HEK293T (cell line): ENCODE results near the gene PBRM1.

Source experiments
- ARNT ChIP-seq: fragments of 450-650 bp; IDR thresholded peaks from 2 replicates; pipeline ENCODE4 v1.6.1; 2017; ENCODE audit warnings: mild to moderate bottlenecking
- BHLHE40 ChIP-seq: fragments of 450-650 bp; IDR thresholded peaks from 2 replicates; pipeline ENCODE4 v1.6.1; 2016; ENCODE audit warnings: mild to moderate bottlenecking, moderate library complexity, borderline replicate concordance
- CTBP1 ChIP-seq: fragments of 450-650 bp; IDR thresholded peaks from 2 replicates; pipeline ENCODE4 v1.6.1; 2016; ENCODE audit warnings: borderline replicate concordance
- ELF4 ChIP-seq: fragments of 450-650 bp; IDR thresholded peaks from 2 replicates; pipeline ENCODE4 v1.6.1; 2017; ENCODE audit warnings: antibody characterized with exemption
- FOXA1 ChIP-seq: fragments of 450-650 bp; IDR thresholded peaks from 2 replicates; pipeline ENCODE4 v1.6.1; 2016; ENCODE audit warnings: mild to moderate bottlenecking
- FOXM1 ChIP-seq: fragments of 450-650 bp; IDR thresholded peaks from 2 replicates; pipeline ENCODE4 v1.6.1; 2017; ENCODE audit warnings: mild to moderate bottlenecking, borderline replicate concordance
- NFRKB ChIP-seq: fragments of 450-650 bp; IDR thresholded peaks from 2 replicates; pipeline ENCODE4 v1.6.1; 2016; ENCODE audit warnings: mild to moderate bottlenecking, moderate library complexity
- SP1 ChIP-seq: fragments of 450-650 bp; IDR thresholded peaks from 2 replicates; pipeline ENCODE4 v1.6.1; 2017
- SUZ12 ChIP-seq: fragments of 450-650 bp; IDR thresholded peaks from 2 replicates; pipeline ENCODE4 v1.6.1; 2016; ENCODE audit warnings: mild to moderate bottlenecking
- TARDBP ChIP-seq: fragments of 450-650 bp; IDR thresholded peaks from 2 replicates; pipeline ENCODE4 v1.6.1; 2016
- ZNF384 ChIP-seq: fragments of 450-650 bp; IDR thresholded peaks from 2 replicates; pipeline ENCODE4 v1.6.1; 2016

DNA sequence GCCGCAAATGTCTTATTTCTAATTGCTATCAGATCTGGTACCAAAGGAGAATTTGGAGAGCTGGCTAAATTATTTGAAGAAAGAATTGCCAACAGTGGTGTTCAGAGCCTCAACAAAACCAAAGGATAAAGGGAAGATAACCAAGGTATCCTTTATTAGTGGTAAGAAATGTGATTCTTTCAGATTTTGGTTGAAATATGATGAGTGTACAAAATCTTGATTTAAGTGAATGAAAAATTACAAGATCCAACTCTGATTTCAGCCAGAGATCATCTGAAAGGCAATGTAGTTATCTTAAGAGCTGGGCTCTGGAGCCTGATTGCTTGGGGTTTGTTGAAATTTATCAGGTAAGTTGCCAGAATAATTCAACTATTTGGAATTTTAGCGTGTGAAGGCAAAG, 4.8 kb upstream of the PBRM1 start:
- TF ChIP-seq ZNF384: no peak
- no peak for TF ChIP-seq NFRKB
- no peak for TF ChIP-seq BHLHE40
- TF ChIP-seq FOXA1: no peak
- no peak for TF ChIP-seq FOXM1
- TF ChIP-seq TARDBP: no peak
- TF ChIP-seq ELF4: no peak
- TF ChIP-seq SUZ12: no peak
- TF ChIP-seq SP1: no peak
- no peak for TF ChIP-seq ARNT
- no peak for TF ChIP-seq CTBP1
